A673 (cell line): ENCODE data around the gene BPHL.
"Not testable (repeated sequence)": the region's sequence is repeated elsewhere in the genome, so short reads cannot be mapped to it uniquely, and the experiment has no call there.

Source experiments
- EZH2 ChIP-seq: fragments of 200-600 bp; sonication (generic); IDR thresholded peaks from 2 replicates; pipeline ENCODE4 v1.6.1; 2017; ENCODE audit warnings: borderline replicate concordance, low read depth, mild to moderate bottlenecking, mixed read lengths, antibody characterized with exemption, low read length; ENCODE audit not compliant: poor library complexity, severe bottlenecking
- TF ChIP-seq, protein P1 (sequence below): fragments of 300-800, 200-600 bp; sonication (generic); conservative IDR thresholded peaks from 2 replicates; pipeline ENCODE4 v1.5.1; 2017; ENCODE audit warnings: low read depth, mild to moderate bottlenecking, antibody characterized with exemption, low read length, moderate library complexity, mixed read lengths

DNA sequence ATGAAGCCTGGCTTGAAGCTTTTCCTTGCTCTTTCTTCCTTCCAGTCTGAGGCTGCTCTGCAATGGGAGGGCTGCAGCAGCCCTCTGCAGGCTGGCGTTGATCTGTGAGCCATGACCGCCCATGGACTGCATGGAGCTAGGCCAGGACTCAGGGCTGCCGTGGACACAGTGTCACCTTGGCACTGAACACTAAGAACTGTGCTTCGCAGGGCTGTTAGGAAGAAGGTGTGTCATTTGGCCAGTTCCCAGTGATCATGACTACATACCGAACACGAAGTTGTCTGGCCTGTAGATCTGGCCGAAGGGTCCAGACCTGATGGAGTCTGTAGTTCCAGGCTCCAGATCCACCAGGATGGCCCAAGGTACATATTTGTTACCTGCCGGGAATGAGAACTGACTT is 60.2 kb downstream of the BPHL start:
- not testable (repeated sequence) for TF ChIP-seq EZH2
- TF ChIP-seq, protein P1, sequence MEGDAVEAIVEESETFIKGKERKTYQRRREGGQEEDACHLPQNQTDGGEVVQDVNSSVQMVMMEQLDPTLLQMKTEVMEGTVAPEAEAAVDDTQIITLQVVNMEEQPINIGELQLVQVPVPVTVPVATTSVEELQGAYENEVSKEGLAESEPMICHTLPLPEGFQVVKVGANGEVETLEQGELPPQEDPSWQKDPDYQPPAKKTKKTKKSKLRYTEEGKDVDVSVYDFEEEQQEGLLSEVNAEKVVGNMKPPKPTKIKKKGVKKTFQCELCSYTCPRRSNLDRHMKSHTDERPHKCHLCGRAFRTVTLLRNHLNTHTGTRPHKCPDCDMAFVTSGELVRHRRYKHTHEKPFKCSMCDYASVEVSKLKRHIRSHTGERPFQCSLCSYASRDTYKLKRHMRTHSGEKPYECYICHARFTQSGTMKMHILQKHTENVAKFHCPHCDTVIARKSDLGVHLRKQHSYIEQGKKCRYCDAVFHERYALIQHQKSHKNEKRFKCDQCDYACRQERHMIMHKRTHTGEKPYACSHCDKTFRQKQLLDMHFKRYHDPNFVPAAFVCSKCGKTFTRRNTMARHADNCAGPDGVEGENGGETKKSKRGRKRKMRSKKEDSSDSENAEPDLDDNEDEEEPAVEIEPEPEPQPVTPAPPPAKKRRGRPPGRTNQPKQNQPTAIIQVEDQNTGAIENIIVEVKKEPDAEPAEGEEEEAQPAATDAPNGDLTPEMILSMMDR, result not testable (repeated sequence)
